CD4-positive, alpha-beta T cell (primary cell): ENCODE measurements around the gene TTN. TPM values are rescaled to one million over a fixed set of nuclear protein-coding genes. Genes with fewer than 3 reads are reported as not detected.

Experiments used
- ATAC-seq: fragments of 200-7000 bp; cut with Tn5 transposase; one replicate; pipeline ENCODE4 v1.10.0; 2022; ENCODE audit warnings: mild to moderate bottlenecking; ENCODE audit not compliant: poor library complexity
- CTCF ChIA-PET: fragments of 350-600 bp; sonication (Branson Sonifier 250); formaldehyde crosslinking; loops from one replicate; lab custom pipeline; 2021; ENCODE audit warnings: antibody characterized with exemption, inconsistent platforms; lab: Charles Lee
- POLR2A ChIA-PET: fragments of 350-600 bp; sonication (Branson Sonifier 250); formaldehyde crosslinking; loops from one replicate; lab custom pipeline; 2021; ENCODE audit warnings: antibody characterized with exemption, inconsistent platforms; lab: Charles Lee
- DNase-seq, 14 experiments: peaks; one replicate each; pipeline ENCODE4 v3.0.0-alpha.2; 2013 to 2020; ENCODE audit warnings: mixed read lengths in 2 of 14
- H3K27ac ChIP-seq, 2 donors: one replicate each; pipeline versions ENCODE4 v1.5.1 to v1.7.0; 2013; ENCODE audit warnings: low read length in 2 of 2, low read depth in 1 of 2, mild to moderate bottlenecking in 1 of 2
- H3K27me3 ChIP-seq, 2 experiments: 1 replicate in 1 of 2; 2 replicates in 1 of 2; pipeline versions ENCODE4 v1.6.1 to v1.7.0; 2013; ENCODE audit warnings: low read length in 2 of 2, control low read depth in 1 of 2, mild to moderate bottlenecking in 1 of 2, moderate library complexity in 1 of 2; ENCODE audit not compliant: insufficient read depth in 2 of 2, control insufficient read depth in 1 of 2
- H3K36me3 ChIP-seq: one replicate; pipeline ENCODE4 v1.6.1; 2013; ENCODE audit warnings: low read length, control low read depth; ENCODE audit not compliant: insufficient read depth
- H3K4me1 ChIP-seq: one replicate; pipeline ENCODE4 v1.6.1; 2013; ENCODE audit warnings: low read length, control low read depth; ENCODE audit not compliant: insufficient read depth
- H3K4me3 ChIP-seq: one replicate; pipeline ENCODE4 v1.5.1; 2013; ENCODE audit warnings: mild to moderate bottlenecking, low read length, moderate library complexity
- H3K9me3 ChIP-seq, 2 experiments: 1 replicate in 1 of 2; 2 replicates in 1 of 2; pipeline versions ENCODE4 v1.6.1 to v1.7.0; 2013; ENCODE audit warnings: low read length in 2 of 2, mild to moderate bottlenecking in 2 of 2, control low read depth in 1 of 2, moderate library complexity in 1 of 2; ENCODE audit not compliant: control insufficient read depth in 1 of 2, insufficient read depth in 1 of 2
- H3K27ac Mint-ChIP-seq: one replicate; pipeline ENCODE4 v1.8.0; 2020; ENCODE audit warnings: mixed read lengths
- H3K27me3 Mint-ChIP-seq: one replicate; pipeline ENCODE4 v1.8.0; 2021; ENCODE audit warnings: mixed read lengths
- H3K36me3 Mint-ChIP-seq: one replicate; pipeline ENCODE4 v1.8.0; 2021; ENCODE audit warnings: low read depth, mixed read lengths
- H3K4me1 Mint-ChIP-seq: one replicate; pipeline ENCODE4 v1.8.0; 2021; ENCODE audit warnings: low read depth, mixed read lengths
- H3K4me3 Mint-ChIP-seq: one replicate; pipeline ENCODE4 v1.8.0; 2020; ENCODE audit warnings: mild to moderate bottlenecking, mixed read lengths
- H3K9me3 Mint-ChIP-seq: one replicate; pipeline ENCODE4 v1.8.0; 2020; ENCODE audit warnings: mixed read lengths
- CTCF ChIP-seq: fragments of 200-600 bp; IDR thresholded peaks from one replicate; pipeline ENCODE4 v1.8.0; 2022; ENCODE audit warnings: antibody characterized with exemption, mild to moderate bottlenecking
- intact Hi-C, 2 experiments: fragments of 100-400 bp; cut with DNase I in 1 of 2; cut with micrococcal nuclease in 1 of 2; formaldehyde crosslinking; loops; one replicate each; pipeline versions ENCODE4 v1.15.1 to v1.9.0; 2023 to 2025; cut with DNase I, micrococcal nuclease
- polyA plus RNA-seq, 2 donors: library from polyadenylated mRNA; unstranded; fragments of 120-200 nt; gene quantifications; one replicate each; pipeline ENCODE4 v1.2.1, GENCODE V29; 2013
- total RNA-seq, 174 experiments: library from RNA in 2 of 174; stranded (reverse) in 2 of 174; gene quantifications; one replicate each; pipeline ENCODE4 v1.2.3 and lab custom pipeline; 2021 to 2026

Gene TTN
- 10 to 100 TPM; 27.5 to 29.2 TPM for total RNA-seq
- 2.5 TPM for polyA plus RNA-seq (2013, experiment 1 of 2)
- 8.5 TPM for polyA plus RNA-seq (2013, experiment 2 of 2)
- 2.3 to 536 (median 103) reads per million in 172 experiments for total RNA-seq (lab: John Stamatoyannopoulos, UW)

- Mint-ChIP-seq H3K9me3 (no peaks in the 10 kb centered on the region), H3K4me1 (no peaks in the 10 kb centered on the region), H3K4me3 (no peak within 1 kb of the TSS), H3K27ac (no peak within 1 kb of the TSS), H3K27me3 (no peaks in the 10 kb centered on the region), H3K36me3 (peaks cover 3% of the 10 kb centered on the region)
- TF ChIP-seq CTCF: no peak
- intact Hi-C loops: no loop called here
- no peaks in the 10 kb centered on the region for H3K27me3 ChIP-seq
- no peak within 1 kb of the TSS for H3K27ac ChIP-seq
- POLR2A ChIA-PET: no interaction called here
- no peak for ATAC-seq
- no peak within 1 kb of the TSS for H3K4me3 ChIP-seq
- no peaks in the 10 kb centered on the region for H3K36me3 ChIP-seq
- H3K9me3 ChIP-seq: no peaks in the 10 kb centered on the region
- no peaks in the 10 kb centered on the region for H3K4me1 ChIP-seq
- CTCF ChIA-PET: no interaction called here
- DNase-seq: no peak
Observed at GRCh38 chr2:178807227-178808008, at the start of gene TTN. Gene TTN, minus strand, starts transcription at chr2:178807423. Its CDS starts 2,781 bp downstream, at chr2:178804642.

- TF ChIP-seq CTCF: no peak
- POLR2A ChIA-PET: no interaction called here
Observed at GRCh38 chr2:178855151-178855550, 47.9 kb upstream of the TTN start.

GRCh38 chr2:178848335-178848734 is 41.1 kb upstream of the TTN start:
- H3K9me3 ChIP-seq: no peaks in the 10 kb centered on the region
- ATAC-seq (no peak), DNase-seq (no peak)
- H3K4me1 ChIP-seq: no peaks in the 10 kb centered on the region
- Mint-ChIP-seq H3K4me1 (no peaks in the 10 kb centered on the region), H3K27ac (no peak overlapping the region), H3K27me3 (no peaks in the 10 kb centered on the region), H3K4me3 (no peak overlapping the region), H3K9me3 (no peaks in the 10 kb centered on the region), H3K36me3 (peaks cover 73% of the 10 kb centered on the region)
- TF ChIP-seq CTCF: no peak
- H3K27me3 ChIP-seq: no peaks in the 10 kb centered on the region
- H3K36me3 ChIP-seq: no peaks in the 10 kb centered on the region
- H3K4me3 ChIP-seq: no peak overlapping the region
- H3K27ac ChIP-seq: no peak overlapping the region
- intact Hi-C loops: no loop called here
- POLR2A ChIA-PET: no interaction called here
- CTCF ChIA-PET: no interaction called here

More at GRCh38 chr2:178855151-178855550, 47.9 kb upstream of the TTN start:
- H3K4me1 ChIP-seq: no peaks in the 10 kb centered on the region
- Mint-ChIP-seq H3K4me1 (no peaks in the 10 kb centered on the region), H3K27ac (no peak overlapping the region), H3K9me3 (no peaks in the 10 kb centered on the region), H3K36me3 (peaks cover 56% of the 10 kb centered on the region), H3K4me3 (no peak overlapping the region), H3K27me3 (no peaks in the 10 kb centered on the region)
- no peak for ATAC-seq
- DNase-seq: no peak
- CTCF ChIA-PET: interaction anchor here (1.7 kb wide), 1 partner anchor 36 kb away, joined by 3 read pairs; no protein-coding TSS in a partner anchor
- no peaks in the 10 kb centered on the region for H3K27me3 ChIP-seq
- no peaks in the 10 kb centered on the region for H3K36me3 ChIP-seq
- H3K27ac ChIP-seq: no peak overlapping the region
- no peak overlapping the region for H3K4me3 ChIP-seq
- intact Hi-C loops: no loop called here
- H3K9me3 ChIP-seq: no peaks in the 10 kb centered on the region
